Middle frontal gyrus (tissue), 1 donor: ENCODE results near the gene TMEM43.

ENCODE experiments used
- DNase-seq: peaks from one replicate; pipeline ENCODE4 v3.0.0-alpha.2; 2015; ENCODE audit warnings: low spot score; ENCODE audit errors: extremely low spot score

The TMEM43 gene

DNA sequence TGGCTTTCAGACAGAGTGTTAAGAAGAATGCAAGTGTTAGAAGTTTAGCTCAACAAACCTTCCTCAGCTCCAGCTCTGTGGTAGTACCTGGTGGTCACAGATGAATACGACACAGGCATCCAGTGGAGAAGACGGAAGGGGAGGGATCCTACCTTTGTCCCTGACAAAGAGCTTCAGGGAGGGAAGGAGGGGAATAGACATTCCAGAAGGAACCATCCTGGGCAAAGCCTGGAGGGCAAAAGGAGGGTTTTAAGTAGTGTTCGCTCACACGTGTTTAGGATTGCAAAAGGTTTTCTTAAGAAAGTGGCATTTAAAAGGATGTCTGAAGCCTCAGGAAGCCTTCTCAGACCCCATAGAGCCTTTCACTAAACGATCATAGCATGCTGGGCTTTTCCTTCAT lies 3.0 kb upstream of the TMEM43 start:
- DNase-seq = no peak

DNA sequence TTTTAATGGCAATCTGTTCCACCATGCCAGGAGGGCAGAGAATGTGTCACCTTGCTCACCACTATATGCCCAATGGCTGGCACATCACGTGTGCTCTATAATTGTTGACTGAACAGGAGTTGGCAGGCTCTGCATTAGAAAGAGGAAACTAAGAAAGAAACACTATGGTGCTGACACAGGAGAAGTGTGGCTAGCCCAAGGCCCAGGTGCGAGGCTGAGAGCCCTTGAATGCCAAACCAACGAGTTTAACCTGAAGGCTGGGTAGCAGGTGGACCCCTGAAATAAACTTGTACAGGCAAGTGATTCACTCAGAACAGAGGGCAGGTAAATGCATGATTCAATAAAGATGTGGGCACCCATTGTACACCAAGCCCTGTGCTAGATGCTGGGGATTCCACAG lies 2.6 kb upstream of the TMEM43 start:
- DNase-seq = no peak

DNA sequence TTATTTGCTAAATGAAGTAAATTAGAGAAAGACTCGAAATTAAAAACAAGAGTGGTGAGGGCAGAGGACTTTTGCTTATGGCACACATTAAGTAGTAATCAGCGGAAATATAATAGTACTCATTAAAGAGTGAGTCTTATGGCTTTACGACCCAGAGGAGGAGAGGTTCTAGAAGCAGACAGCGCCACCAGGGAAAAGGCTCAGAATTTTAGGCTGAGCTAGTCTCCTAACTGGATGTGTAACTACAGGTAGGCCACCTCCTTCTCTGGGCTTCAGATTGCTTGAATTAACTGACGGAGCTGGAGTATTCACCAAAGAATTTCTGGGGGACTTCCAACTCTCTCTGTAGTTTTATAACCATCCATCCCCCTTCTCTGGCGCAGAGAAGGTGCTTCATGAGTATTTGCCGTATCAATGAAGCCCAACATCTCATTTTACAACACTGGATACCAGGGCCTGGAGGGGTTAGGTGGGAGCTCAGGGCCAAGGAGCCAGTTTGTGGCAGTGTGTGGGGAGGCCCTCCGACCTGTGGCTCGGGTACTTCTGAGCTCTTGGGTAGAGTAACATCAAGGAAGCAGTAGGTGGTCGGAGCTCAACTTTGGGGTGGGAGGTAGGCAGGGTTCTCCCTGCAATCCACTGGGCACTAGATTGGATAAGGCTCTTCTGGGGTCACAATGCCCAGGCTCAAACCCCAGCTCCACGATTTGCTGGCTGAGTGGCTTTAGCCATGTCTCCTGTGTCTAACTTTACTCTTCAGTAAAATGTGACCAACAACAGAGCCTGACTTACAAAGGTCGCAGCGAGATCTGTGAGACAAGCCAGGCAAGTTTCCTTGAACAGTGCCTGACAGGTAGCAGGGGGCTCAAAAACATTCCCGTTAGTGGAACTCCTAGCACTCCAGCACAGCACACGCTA lies 1.3 kb upstream of the TMEM43 start:
- DNase-seq = no peak

DNA sequence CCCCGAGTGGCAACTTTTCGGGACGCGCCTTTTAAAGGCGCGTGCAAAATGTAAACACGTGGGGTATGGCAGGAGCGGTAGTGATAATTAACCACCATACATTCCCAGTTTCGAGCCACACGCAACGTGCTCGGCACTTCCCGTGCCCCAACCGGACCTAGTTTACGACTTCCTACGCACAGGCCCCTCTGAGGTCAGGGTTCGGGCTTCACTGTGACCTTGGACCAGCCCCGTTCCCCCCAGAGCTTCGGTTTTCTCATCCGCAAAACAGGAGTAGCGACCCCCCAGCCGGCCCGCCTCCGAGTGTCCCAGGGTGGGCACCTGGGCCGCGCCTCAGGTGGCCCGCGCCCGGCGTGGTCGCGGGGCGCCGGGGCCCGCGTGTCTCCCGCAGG lies 633 bp upstream of the TMEM43 start:
- DNase-seq = no peak

DNA sequence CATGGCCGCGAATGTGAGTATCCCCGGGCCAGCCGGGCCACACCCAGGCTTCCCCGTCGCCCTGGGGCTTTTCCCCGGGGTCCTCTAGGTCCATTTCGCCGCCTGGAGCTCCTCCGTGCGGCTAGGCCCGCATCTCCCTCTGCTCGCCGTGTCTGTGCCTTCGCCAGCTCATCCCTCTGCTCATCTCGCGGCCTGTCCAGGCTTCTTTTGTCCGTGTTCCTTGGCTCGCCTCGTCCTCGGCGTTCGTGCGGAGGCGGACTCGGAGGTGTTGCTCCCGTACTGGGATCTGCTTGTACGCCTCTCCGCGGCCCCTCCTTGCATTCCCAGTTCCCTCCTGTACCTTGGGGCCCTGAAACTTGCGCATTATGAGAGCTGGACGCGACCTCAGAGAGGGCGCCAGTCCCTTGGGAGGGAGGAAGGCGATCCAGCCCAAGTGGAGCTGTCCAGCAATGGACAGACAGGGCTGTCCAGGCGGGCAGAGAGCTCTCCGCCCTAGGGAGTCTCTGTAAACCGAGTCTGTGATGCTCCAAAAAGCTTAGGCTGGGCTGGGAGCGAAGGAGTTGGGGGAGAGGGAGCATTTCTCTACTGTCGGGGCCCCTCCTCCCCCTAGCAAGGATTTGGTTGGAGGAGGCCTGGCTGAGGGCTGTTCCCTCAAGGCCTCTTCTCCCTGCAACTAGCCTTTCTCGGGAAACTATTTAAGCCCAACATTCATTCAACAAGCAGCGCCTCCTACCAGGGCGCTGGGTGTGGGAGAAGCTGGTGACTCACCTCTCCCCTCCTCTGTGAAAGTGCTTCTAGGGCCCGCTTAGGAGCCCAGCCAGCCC lies 553 bp downstream of the TMEM43 start:
- peak; percentile 8 for DNase-seq

DNA sequence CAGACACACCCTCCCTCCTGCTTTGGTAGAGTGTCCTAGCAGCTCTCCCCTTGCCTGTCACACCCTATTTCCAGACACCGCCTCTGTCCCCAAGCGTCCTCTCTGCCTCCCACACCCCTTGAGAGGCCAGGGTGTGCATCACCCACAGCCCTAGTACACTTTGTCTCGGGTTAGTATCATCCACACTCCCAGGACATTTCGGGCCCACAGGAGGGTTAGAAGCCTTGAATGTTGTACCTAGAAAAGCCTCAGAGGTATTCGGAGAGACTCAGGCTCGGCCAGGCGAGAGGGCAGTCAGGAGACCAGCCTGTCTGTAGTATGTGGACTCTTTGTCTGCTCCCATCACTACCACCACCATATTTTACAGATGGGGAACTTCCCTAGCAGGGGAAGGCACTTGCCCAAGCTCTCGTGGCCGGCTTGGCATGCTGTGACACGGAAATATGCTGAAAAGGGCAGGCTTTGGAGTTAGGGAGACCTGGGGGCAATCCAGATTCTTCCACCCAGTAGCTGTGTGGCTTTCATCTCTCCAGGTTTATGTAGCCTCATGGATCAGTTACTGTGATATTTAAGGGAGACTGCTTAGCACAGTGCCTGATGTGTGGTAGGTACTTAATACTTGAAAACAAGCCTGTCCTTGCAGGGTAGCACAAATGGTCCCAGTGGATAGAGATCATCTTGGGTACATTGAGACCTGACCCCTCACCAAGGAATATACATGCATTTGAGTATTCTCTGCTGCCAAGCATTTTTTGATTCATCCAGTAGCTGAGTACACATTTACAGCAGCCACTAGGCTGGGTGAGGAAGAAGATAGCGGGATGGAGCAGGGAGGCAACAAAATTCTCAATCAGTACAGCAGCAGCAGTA lies 1.4 kb downstream of the TMEM43 start:
- DNase-seq = no peak

DNA sequence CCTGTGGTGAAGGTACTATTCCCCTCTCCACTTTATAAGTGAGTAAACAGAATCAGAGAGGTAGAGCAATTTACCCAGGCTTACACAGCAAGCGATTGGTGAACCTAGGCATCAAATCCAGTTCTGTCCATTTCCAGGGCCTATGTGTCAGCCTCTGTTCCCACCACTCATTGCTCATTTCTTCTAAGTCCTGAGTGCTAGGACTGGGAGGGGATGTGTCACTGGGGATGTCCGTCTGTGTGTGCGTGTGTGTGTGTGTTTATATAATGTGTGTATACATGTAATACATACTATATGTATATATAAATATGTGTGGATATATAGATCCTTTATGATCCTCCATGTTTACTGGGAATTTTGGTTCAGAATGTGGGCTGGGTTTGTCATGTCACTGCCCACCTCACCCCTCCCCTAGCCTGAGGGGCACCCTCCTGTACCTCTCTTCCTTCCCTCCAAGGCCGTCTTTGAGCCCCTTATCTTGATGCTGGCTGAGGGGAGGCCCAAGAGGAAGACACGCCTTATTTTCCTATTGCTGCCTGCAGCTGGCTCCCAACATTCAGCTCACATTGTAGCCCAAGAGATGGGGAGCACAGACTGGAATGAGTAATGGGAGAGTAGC lies 2.1 kb downstream of the TMEM43 start:
- DNase-seq = no peak

DNA sequence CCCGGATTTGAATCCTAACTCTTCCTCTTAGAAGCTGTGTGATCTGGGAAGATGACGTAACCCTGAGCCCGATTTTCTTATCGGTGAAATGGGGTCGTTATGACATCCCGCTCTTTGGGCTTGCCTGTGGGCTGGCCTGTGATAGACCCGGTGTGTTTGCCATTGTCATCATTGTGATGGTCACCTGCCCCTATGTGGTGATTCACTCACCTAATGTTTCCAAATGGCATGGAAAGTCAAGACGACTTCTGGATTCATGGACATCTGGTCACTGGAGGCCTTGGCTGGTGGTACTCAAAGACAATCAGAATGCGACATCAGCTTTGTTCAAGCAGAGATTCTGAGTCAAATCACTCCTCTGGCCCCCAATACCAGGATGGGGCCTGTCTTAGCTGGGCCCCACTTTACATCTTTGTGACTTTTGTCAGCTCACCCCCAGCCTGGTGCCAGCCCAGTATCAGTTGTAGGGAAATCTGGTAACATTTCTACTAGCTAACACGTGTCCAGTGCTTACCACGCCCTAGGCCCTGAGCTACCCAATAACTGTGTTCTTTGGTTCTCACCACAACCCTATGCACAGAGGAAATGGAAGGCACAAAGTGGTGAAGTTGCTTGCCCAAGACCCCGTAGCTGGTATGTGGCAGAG lies 2.8 kb downstream of the TMEM43 start:
- no peak for DNase-seq

DNA sequence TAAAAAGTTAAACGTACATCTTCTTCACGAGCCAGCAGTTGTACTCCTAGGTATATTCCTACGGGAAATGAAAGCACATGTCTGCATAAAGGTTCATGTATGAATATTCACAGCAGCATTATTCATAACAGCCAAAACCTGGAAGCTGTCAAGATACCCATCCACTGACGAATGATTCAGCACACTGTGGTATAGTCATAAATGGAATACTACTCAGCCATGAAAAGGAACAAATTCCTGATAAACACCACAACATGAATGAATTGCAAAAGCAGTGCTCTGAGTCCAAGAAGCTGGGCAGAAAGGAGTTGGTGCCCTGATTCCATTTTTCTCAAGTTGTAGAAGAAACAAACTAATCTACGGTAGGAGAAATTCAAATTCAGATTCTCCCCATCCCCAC lies 3.9 kb downstream of the TMEM43 start:
- no peak for DNase-seq

DNA sequence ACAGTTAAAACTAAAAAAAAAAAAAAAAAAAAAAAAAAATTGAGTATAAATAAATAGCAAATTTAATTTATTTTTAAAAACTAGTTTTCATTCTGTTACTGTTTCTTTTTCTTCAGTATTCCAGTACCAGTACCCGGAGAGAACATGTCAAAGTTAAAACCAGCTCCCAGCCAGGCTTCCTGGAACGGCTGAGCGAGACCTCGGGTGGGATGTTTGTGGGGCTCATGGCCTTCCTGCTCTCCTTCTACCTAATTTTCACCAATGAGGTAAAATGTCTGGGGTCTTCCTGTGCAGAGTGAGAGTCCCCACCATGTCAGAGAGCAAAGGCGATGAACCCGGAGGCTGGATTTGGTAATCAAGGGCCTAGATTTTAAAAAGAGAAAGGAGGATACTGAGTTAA lies 4.4 kb downstream of the TMEM43 start:
- no peak for DNase-seq

DNA sequence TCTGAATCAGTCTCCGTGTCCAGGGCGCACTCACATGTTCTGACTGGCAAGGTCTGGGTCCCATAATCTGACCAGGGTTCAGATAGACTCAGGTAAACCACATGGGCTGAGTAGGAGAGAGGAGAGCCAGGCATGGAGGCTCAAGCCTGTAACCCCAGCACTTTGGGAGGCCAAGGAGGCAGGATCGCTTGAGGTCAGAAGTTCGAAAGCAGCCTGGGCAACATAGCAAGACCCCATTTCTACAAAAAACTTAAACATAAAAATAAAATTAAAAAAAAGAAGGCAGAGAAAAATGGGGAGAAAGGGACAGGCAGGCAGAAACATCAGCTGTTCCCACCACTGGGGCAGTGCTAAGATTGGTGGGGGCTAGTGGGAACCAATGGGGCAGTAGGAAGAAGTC lies 5.4 kb downstream of the TMEM43 start:
- DNase-seq = no peak

DNA sequence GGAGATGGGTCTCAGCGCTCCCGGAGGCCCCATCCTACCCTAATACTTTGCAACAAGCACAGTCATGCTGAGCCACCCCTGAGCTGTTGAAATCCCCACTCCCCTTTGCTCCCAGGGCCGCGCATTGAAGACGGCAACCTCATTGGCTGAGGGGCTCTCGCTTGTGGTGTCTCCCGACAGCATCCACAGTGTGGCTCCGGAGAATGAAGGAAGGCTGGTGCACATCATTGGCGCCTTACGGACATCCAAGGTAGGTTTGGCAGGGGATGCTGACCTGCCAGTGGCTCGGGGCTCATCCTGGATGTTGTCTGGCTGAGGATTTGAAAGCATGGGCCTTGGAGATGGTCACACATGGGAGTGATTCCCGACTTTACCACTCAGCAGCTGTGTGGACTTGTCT lies 5.9 kb downstream of the TMEM43 start:
- DNase-seq = no peak

DNA sequence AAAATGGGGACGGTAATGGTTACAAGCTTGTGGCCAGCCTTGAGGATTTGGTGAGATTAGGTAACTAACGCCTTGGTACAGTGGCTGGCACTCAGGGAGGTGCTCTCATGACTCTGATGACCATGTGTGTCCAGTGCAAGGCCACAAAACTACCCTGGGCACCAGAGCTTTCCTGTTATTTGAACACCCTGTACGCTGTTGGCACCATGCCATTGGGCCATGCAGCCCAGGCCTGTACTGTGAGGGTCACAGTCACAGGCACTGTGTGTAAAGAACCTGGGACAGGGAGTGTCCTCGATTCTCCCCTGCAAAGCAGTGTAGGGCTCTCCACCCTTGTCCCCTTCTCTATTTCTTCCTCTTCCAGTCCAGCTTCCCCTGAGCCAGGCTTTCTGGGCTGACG lies 6.3 kb downstream of the TMEM43 start:
- DNase-seq = no peak

DNA sequence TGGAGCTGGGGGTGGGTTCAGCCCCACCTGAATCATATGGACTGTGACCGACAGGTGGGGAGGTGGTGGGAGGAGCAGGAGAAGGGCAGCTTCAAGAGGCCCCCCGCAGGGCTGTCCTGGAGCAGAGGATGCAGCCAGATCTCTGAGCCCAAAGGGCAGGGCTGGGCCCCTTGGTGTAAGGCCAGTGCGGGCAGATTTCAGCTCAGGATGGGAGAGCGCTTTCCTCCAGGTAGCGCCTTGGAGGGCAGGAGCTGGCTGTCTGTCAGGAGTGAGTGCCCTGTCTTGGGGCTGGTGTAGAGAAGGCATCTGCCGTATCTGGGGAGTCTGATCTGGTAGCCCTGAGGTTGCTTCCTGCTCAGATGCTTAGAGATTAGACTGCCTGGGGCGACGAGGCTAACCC lies 7.3 kb downstream of the TMEM43 start:
- no peak for DNase-seq

DNA sequence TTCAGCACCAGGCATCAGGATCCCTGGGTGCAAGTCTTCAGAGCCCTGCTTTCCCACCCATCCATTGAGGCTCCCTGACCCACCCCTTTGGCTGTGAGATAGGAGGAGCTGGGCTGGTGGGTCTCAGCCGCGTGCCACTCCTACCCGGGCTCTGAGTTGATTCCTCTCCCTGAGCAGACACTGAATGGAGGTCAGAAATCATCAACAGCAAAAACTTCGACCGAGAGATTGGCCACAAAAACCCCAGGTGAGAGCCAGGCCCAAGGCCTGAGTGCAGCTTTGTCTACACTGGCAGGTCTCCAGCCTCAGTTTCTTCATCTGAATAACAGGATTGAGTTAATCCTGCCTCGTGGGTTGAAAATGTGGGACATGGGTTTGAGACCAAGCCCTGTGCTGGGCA lies 7.8 kb downstream of the TMEM43 start:
- no peak for DNase-seq

DNA sequence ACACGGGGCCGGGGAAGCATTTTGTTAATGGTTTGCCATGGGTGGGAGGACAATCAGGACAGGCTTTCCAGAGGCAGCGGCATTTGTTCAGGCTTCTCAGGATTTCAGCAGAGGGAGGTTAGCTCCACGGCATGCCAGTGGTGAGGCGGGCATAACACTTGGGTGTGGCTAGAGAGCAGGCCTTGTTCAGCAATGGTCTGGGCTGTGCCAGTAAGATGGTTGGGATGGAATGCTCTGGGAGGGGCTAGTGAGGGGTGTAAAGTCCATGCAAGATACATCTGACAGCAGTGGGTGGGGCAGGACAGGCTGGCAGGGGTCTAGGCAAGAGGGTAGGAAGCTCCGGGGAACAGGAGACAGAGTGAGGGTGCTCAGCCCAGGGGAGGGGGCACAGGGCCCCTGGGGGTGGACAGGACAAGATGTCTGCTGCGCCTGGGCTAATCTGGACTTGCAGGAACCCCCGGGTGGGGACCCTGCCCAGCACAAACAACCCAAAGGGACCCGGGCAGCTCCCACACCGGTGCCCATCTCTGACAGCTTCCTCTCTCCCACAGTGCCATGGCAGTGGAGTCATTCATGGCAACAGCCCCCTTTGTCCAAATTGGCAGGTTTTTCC lies 8.4 kb downstream of the TMEM43 start:
- DNase-seq = no peak

DNA sequence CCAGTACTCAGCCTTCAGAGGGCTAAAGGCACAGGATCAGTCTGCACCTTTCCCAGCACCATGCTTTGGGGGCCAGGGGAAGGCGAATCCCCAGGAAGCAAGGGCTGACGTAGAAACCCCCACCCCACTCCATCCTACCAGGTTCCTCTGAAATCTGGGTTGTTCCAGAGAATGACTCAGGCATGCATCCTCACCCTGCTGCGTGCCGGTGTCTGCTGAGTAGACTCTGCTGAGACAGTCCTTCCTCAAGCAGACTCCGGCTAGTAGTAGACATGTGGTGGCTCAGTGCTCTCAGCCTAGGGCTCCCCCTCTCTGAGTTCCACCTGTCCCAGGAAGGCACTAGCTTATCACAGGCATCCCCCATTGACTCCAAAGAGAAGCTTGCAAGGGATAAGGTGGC lies 9.0 kb downstream of the TMEM43 start:
- no peak for DNase-seq

DNA sequence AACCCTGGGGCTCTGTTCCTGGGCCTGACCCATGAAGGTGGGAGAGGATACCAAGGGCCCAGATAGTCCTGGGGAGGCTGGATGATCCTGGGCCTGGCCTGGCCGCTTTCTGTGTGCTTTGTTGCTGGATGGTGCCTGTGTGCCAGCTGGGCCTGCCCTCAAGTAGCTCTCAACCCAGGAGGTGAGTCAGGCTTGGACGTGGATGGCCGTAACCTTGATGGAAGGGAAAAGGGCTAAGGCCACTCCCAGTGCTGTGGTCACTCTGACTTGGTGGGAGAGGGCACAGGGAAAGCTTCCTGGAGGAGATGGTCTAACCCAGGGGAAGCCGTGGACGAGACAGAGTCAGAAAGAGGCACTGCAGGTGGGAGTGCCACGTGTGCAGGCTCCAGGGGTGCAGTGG lies 9.4 kb downstream of the TMEM43 start:
- DNase-seq = no peak

DNA sequence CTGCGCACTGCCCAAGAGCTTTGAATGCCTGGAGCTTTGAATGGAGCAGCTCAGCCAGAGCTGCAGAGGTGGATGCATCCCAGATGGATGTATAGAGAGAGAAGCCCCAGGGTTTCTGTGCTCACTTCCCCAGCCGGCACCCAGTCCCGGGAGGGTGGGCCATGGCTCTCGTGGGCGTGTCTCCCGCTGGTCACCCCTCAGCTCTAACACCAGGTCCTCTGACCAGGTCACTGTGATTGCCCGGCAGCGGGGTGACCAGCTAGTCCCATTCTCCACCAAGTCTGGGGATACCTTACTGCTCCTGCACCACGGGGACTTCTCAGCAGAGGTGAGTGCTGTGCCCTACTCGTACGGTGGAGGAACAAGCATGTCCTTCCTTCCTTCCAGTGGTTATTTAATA lies 10.7 kb downstream of the TMEM43 start:
- DNase-seq = no peak

DNA sequence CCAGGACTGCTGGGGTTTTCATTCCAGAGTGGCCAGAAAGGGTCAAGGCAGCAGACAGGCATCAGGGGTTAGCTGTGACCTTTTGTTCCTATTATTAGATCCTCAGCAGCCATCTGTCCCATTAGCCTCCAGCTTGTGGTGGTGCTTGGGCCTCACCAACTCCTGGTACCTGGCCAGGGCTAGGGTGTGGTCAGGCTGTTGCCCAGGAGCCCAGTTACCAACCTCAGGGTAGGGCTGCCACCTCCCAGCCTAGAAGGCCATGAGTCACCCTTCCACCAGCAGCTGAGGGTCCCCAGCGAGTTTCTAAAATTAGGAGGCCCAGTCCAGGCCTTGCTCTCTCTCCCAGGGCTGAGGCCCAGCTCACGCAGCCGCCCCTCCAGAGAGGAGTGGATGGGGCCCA lies 12.2 kb downstream of the TMEM43 start:
- no peak for DNase-seq
